GM21515 (cell line): ENCODE measurements around the gene GSTM5.
A peak's percentile ranks its signal among the peaks of the same experiment; 100 is the strongest.
"Not testable (repeated sequence)": the region's sequence is repeated elsewhere in the genome, so short reads cannot be mapped to it uniquely, and the experiment has no call there.

Experiments
- ATAC-seq: cut with Tn5 transposase; IDR thresholded peaks from one replicate; pipeline ENCODE4 v1.9.1; 2021; ENCODE audit not compliant: unreplicated experiment

Gene GSTM5

DNA sequence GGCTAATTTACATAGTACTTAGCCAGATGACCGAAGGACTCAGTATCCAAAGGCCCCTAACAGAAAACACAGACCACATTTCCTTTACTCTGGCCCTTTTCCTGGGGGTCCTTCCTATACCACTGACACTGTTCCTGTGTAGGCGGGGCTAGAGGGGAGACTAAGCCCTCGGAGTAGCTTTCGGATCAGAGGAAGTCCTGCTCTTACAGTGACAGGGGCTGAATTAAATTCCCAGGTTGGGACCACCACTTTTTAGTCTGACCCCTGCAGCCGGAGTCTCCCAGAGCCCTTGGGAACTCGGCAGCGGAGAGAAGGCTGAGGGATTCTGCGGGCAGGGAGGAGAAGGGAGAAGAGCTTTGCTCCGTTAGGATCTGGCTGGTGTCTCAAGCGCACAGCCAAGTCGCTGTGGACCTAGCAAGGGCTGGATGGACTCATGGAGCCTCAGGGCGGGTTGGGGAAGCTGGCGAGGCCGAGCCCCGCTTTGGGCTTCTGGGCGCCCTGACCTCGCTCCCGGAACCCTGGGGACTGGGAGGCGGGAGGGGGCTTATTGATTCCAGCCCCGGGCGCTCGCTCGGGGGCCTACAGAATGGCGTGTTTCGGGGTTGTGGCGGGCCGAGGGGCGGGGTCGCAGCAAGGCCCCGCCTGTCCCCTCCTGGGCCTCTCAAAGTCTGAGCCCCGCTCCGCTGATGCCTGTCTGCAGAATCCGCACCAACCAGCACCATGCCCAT, at the start of gene GSTM5:
GSTM5 (plus strand) TSS at position 659 of the 728 bp plus-strand sequence; CDS start at position 721, 62 bp downstream.
- ATAC-seq, result not testable (repeated sequence)

DNA sequence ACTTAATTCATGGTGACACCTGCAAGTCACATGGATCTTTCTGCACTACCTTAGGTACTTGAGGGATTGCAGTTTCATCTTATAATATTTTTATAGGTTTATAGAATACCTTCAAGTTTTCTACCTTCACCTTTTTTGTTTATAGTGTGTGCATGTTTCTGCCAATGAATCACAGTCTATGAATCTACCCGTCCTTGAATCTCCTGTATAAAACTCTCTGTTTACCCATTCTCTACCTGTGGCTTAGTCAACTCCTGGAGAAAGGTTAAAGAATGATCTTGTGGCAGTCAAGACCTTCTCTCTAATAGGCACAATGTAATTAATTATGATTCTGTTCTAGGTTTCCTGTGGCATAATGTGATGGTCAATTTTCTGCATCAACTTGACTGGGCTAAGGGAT, 47.4 kb upstream of the GSTM5 start:
- no peak for ATAC-seq

DNA sequence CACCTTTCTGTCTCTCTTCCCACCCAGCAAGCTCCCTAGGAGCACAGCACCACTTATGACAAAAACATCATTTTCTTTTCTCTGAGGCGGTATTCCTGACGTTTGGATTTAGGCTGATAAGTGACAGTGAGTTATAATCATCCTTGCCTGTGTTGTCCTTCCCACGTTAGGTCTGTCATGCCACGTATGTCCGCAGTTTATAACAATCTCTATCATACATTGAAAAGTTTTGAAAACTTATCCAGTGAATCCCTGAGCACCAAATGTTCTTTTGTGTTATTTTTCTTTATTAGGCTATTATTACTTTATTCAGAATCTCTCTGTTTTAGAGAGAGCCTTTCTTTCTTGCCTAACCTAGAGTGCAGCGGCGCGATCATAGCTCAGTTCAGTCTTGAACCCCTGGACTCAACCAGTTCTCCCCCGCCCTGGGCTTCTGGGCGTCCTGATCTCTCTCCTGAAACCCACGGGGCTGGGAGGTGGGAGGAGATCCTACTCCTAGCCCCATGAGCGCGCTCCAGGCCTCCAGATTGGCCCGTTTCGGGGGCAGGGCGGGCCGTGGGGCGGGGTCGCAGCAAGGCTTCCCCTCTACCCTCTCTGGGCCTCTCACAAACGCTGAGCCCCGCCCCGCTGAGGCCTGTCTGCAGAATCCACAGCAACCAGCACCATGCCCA, 44.5 kb upstream of the GSTM5 start, which contains the start of gene GSTM2:
GSTM2 (plus strand) TSS at position 606 of the 671 bp plus-strand sequence; CDS start at position 665, 59 bp downstream.
- ATAC-seq, result peak; percentile 75

DNA sequence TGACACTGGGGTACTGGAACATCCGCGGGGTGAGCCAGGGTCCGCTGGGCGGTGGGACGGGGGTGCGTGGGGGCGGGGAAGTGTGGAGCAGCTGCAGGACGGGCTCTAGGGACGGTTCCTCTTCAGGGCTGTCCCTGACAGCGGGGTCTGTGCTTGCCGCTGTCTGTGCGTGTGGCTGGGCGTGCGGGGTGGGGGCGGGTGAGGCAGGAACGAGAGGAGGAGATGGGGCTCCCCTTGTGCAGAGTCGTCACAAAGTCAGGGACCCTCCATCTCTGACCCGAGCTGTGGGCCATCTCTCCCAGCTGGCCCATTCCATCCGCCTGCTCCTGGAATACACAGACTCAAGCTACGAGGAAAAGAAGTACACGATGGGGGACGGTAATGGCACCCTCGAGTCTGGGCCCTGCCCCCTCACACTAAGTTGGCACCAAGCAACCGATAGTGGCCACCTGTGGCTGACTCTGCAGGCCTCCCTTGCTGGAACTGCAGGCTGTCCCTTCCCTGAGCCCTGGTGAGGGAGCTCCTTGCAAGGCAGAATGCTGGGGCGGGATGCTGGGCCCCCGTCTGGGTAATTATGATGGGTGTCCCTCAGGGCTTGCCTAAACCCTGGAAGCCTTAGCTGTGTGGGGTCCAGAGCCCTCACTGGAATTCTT, 43.8 kb upstream of the GSTM5 start:
- ATAC-seq, result no peak

DNA sequence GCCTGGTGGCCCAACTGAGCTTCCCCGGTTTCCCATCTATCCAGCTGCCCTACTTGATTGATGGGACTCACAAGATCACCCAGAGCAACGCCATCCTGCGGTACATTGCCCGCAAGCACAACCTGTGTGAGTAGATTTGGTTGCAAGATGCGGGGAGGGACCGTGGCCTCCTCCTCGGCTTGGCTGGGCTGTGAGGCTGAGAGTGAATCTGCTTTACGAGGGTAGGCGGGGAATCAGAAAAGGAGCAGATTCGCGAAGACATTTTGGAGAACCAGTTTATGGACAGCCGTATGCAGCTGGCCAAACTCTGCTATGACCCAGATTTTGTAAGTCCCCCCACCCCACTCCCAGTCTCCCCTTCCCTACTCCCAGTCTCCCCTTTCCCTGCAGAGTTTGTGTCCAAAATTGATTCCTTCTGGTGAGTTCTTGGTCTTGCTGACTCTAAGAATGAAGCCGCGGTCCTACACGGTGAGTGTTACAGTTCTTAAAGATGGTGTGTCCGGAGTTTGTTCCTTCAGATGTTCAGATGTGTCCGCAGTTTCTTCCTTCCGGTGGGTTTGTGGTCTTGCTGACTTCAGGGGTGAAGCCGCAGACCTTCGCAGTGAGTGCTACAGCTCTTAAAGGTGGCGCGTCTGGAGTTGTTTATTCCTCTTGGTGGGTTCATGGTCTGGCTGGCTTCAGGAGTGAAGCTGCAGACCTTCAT, 42.7 kb upstream of the GSTM5 start:
- no peak for ATAC-seq

DNA sequence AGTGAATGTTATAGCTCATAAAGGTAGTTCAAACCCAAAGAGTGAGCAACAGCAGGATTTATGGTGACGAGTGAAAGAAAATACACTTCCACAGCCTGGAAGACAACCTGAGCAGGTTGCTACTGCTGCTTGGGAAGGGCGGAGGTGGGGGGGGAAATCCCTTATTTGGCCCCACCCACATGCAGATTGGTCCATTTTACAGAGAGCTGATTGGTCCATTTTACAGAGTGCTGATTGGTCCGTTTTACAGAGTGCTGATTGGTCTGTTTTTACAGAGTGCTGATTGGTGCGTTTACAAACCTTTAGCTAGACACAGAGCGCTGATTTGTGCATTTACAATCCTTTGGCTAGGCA, 42.1 kb upstream of the GSTM5 start:
- not testable (repeated sequence) for ATAC-seq

DNA sequence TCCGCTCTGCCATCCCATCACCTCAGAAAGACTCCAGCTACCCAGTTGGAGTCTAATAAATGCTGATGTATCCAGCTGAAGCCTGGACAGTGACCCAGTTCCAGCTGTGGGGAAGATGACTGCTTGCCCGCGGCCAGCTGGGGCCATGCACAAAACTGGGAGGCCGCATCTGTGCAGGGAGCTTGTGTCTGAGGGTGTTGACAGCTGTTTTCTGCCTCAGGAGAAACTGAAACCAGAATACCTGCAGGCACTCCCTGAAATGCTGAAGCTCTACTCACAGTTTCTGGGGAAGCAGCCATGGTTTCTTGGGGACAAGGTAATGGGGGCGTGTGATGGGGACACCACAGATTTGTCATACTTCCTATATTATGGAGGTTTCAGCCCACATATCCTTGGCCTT, 41.0 kb upstream of the GSTM5 start:
- no peak for ATAC-seq

DNA sequence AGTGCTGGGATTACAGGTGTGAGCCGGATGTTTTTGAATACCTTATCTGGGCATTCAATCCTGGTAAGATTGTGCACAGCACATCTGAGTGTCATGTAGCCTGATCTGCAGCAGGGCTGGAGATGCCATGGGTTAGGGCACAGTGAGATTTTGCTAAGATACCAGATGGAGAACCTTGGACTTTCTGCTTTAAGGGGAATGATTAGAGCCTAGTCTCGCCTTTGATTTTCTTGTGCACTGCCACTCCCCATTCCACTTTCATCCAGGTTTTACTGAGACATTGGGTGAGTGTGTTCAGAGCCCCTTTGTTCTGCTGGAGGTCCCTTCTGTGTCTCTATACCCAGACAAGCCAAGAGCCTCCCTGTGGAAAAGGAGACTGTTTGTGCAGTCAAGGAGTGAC, 38.2 kb upstream of the GSTM5 start:
- not testable (repeated sequence) for ATAC-seq

DNA sequence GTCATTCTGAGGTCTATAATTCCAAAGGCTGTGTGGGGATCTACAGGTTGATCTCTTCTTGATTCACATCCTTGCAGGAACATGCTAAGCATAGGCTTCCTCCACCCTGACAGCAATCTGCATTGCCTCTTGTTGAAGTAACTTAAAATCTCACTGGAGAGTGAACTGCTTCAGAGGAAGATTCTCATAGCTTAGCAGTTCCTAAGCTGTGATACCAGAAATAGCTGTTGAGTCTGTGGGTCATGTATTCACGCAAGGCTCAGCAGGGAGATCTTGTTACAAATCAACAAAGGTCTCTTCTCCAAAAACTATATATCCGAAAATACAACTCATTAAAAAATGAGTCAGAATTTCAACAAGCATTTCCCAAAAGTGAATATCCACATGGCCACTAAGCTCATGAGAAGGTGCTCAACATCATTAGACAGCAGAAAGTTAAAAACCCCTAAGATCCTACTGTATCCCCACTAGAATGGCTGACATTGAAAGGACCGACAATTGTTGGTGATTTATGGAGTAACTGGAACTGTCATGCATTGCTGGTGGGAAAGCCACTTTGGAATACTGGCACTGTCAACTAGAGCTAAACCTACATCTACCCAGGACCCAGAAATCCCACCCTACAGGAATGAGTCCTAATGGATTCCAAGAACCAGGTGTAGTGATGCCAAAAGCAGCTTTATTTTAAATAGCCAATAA, 35.2 kb upstream of the GSTM5 start:
- ATAC-seq, result not testable (repeated sequence)

DNA sequence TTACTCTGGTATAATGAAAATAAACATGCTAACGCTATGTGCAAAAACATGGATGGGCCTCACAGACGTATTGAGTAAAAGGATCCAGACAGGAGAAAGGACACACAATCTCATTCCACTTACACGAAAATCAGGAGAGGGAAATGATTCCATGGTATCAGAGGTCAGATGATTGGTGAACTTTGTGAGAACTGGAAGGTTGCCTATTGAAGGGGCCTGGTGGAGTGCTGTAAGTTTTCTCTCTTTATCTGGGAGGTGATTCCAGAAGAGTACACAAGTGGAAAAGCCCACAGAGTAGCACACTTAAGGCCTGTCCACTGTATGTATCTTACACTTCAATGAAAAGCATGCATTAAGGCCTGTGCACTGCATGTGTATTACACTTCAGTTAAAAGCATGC, 34.6 kb upstream of the GSTM5 start:
- no peak for ATAC-seq

DNA sequence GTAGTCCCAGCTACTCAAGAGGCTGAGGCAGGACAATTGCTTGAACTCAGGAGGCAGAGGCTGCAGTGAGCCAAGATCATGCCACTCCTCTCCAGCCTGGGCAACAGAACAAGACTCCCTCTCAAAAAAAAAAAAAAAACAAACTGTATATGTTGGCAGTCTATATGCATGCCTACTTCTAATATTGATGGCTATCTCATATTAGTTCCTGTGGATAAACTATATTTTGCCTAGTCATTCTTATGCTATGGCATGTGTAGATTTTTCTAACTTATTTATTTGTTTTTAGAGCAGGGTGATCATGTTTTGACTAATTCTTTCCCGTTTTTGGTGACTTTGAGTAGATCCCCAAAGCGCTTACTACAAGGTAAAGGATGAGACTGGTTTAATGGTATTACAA, 33.4 kb upstream of the GSTM5 start:
- not testable (repeated sequence) for ATAC-seq

DNA sequence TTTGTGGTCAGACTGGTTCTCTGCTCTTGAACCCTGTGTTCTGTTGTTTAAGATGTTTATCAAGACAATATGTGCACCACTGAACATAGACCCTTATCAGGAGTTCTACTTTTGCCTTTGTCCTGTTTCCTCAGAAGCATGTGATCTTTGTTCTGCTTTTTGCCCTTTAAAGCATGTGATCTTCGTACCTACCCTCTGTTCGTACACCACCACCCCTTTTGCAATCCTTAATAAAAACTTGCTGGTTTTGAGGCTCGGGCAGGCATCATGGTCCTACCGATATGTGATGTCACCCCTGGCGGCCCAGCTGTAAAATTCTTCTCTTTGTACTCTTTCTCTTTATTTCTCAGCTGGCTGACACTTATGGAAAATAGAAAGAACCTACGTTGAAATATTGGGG, 27.3 kb upstream of the GSTM5 start:
- ATAC-seq, result not testable (repeated sequence)

DNA sequence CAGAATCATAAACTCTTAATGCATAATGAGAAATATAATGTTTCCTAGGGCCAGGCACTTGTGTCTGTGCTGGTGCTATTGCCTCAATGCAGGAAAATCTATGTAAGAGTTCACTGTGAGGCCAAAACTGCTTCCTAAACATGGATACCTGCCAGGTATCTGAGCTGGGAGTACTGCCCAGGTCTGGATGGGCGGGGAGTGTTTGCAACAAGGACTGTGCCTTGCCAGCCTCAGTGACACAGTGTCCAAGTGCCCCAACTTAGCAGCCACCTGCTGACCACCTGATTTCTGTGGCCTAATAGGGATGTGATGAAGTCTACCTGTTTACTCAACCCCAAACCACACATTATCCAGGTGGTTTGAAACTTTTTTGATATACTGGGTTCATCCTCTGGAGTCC, 26.7 kb upstream of the GSTM5 start:
- ATAC-seq, result not testable (repeated sequence)

DNA sequence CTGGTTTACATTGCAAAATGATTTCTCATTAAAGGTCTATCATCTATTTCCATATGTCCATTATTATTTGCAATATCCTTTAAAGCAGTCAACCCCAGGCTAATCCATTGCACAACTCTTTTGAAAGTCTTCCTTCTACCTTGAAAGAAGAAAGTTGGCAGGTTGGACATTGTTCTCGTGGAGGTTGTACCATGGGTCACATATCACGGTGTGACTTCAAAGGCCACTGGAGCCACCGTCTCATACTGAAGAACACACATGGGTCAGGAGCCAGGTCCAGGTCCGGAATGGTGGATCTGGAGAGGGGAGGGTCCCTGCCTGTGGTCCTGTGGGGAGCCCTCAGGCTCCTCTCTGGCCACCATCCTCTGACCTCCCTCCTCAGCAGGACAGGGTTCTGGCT, 26.2 kb upstream of the GSTM5 start:
- ATAC-seq, result not testable (repeated sequence)

DNA sequence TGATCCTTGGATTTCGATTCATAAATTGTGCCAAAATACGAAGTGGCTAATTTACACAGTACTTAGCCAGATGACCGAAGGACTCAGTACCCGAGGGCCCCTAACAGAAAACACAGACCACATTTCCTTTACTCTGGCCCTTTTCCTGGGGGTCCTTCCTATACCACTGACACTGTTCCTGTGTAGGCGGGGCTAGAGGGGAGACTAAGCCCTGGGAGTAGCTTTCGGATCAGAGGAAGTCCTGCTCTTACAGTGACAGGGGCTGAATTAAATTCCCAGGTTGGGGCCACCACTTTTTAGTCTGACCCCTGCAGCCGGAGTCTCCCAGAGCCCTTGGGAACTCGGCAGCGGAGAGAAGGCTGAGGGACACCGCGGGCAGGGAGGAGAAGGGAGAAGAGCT, 24.9 kb upstream of the GSTM5 start:
- not testable (repeated sequence) for ATAC-seq

DNA sequence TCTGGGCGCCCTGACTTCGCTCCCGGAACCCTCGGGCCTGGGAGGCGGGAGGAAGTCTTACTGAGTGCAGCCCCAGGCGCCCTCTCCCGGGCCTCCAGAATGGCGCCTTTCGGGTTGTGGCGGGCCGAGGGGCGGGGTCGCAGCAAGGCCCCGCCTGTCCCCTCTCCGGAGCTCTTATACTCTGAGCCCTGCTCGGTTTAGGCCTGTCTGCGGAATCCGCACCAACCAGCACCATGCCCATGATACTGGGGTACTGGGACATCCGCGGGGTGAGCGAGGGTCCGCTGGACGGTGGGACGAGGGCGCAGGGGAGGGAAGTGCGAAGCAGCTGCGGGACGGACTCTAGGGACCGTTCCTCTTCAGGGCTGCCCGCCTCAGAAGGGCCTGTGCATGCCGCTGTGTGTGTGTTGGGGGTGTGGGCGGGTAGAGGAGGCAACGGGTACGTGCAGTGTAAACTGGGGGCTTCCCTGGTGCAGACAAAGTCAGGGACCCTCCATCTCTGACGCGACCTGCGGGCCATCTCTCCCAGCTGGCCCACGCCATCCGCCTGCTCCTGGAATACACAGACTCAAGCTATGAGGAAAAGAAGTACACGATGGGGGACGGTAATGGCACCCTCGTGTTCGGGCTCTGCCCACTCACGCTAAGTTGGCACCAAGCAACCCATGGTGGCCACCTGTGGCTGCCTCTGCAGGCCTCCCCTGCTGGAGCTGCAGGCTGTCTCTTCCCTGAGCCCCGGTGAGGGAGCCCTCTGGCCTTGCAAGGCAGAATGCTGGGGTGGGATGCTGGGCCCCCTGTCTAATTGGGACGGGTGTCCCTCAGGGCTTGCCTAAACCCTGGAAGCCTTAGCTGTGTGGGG, 24.2 kb upstream of the GSTM5 start, which contains the start of gene GSTM1:
GSTM1 (plus strand) TSS at position 177 of the 859 bp plus-strand sequence; CDS start at position 234, 57 bp downstream.
- no peak for ATAC-seq

DNA sequence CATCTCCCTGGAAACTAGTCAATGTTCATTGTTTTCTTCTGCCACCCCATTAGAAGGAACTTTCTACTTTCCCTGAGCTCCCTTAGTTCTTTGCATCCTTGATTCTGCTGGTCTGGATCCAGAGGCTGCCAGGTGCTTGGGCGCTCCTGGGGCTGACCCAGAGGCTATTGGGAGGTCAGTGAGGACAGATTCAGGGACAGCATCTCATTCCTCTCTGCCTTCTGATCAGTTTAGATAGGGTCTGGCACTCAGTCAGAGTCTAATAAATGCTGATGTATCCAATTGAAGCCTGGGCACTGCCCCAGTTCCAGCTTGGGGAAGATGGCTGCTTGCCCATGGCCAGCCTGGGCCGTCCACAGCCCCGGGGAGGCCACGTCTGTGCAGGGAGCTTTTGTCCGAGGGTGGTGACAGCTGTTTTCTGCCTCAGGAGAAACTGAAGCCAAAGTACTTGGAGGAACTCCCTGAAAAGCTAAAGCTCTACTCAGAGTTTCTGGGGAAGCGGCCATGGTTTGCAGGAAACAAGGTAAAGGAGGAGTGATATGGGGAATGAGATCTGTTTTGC, 22.1 kb upstream of the GSTM5 start:
- ATAC-seq, result no peak

DNA sequence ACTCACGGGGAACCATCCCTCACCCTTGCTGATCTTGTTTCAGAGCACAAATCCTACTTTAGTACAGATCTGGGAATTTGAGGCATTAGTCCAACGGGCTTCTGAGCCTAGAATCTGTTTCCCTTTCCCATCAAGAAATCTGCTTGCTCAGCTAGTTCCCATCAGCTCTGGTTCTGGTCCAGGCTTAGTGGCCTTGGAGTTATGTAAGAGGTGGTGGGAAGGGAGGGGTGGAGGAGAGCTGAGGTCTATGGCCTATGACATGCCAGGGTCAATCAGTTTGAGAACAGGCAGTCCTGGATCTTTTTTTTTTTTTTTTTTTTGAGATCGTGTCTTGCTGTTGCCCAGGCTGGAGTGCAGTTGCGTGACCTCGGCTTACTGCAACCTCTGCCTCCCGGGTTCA, 20.3 kb upstream of the GSTM5 start:
- ATAC-seq, result no peak

DNA sequence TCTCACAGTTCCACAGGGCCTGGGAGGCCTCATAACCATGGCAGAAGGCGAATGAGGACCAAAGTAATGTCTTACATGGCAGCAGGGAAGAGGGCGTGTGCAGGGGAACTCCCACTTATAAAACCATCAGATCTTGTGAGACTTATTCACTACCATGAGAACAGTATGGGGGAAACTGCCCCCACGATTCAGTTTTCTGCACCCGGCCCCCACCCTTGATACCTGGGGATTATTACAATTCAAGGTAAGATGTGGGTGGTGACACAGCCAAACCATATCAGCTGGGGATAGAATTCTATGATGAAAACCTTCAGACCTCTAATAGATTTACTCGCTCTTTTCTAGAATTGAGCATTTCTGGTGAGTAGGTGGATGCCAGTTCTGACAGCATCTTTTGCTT, 17.7 kb upstream of the GSTM5 start:
- not testable (repeated sequence) for ATAC-seq
